H1 (cell line): ENCODE data around the gene CCNH. TPM values are rescaled to one million over a fixed set of nuclear protein-coding genes. Genes with fewer than 3 reads are reported as not detected.

Experiments
- BRCA1 ChIP-seq: IDR thresholded peaks from 2 replicates; pipeline ENCODE4 v1.6.1; 2012; ENCODE audit warnings: low read depth, low read length, improper control_type of control experiment
- CHD7 ChIP-seq: fragments of 300-600 bp; sonication (generic); IDR thresholded peaks from 2 replicates; pipeline ENCODE4 v1.7.1; 2012; ENCODE audit warnings: low read length, moderate library complexity, mild to moderate bottlenecking, inconsistent platforms; ENCODE audit not compliant: insufficient replicate concordance
- CTCF ChIP-seq, 3 experiments: IDR thresholded peaks; 1 replicate in 2 of 3; 2 replicates in 1 of 3; pipeline versions ENCODE4 v1.5.1 to v1.6.1; 2011; ENCODE audit warnings: low read length in 3 of 3, mild to moderate bottlenecking in 3 of 3, inconsistent platforms in 2 of 3, low read depth in 1 of 3, moderate library complexity in 1 of 3; ENCODE audit not compliant: insufficient read depth in 1 of 3; ENCODE audit errors: control extremely low read depth in 1 of 3
- NANOG ChIP-seq: IDR thresholded peaks from 2 replicates; pipeline ENCODE4 v1.6.1; 2011; ENCODE audit warnings: low read length, low read depth, mild to moderate bottlenecking, inconsistent platforms; ENCODE audit not compliant: insufficient read depth, poor library complexity, severe bottlenecking
- POLR2AphosphoS5 ChIP-seq: IDR thresholded peaks from 2 replicates; pipeline ENCODE4 v1.6.1; 2011; ENCODE audit warnings: low read depth, low read length
- POU5F1 ChIP-seq: IDR thresholded peaks from 2 replicates; pipeline ENCODE4 v1.6.1; 2011; ENCODE audit warnings: low read depth, mild to moderate bottlenecking, low read length, moderate library complexity
- TCF12 ChIP-seq: IDR thresholded peaks from 2 replicates; pipeline ENCODE4 v1.6.1; 2011; ENCODE audit warnings: low read depth, mild to moderate bottlenecking, low read length
- ZNF274 ChIP-seq: IDR thresholded peaks from 2 replicates; pipeline ENCODE4 v1.7.0; 2012; ENCODE audit warnings: low read length, borderline replicate concordance; ENCODE audit errors: extremely low read depth
- polyA plus RNA-seq, 7 experiments: library from polyadenylated mRNA; depleted of rRNA in 3 of 7; stranded (reverse) in 5 of 7; unstranded in 2 of 7; fragments of >200 nt in 5 of 7; fragments of 200-250 nt in 2 of 7; gene quantifications; 1 replicate in 5 of 7; 2 replicates in 1 of 7; 4 replicates in 1 of 7; pipeline versions ENCODE4 v1.2.1 to v1.2.3, GENCODE V29; 2011 to 2013; ENCODE audit warnings: missing spikeins in 2 of 7, mixed read lengths in 2 of 7
- total RNA-seq: library from RNA; stranded (reverse); fragmentation: NEBNext Ultra II Directional; extraction: Animal tissue kit (Norgen Biotek cat#: 25700); gene quantifications from 2 replicates; pipeline ENCODE4 v1.2.1, GENCODE V29; 2021

Gene CCNH
- total and polyA plus RNA-seq, 2 of the 8 experiments (the other 6 are each of a cell fraction or from before 2014, with no cell fraction given) = 38.2 to 41.8 TPM

GRCh38 chr5:87453801-87454200 lies 41.1 kb upstream of the CCNH start (continued):
- TF ChIP-seq CHD7 (no peak), POU5F1 (no peak), POLR2AphosphoS5 (no peak), CTCF (IDR thresholded peaks at IDR 0.05; ENCODE audit: control extremely low read depth in 1 of 3, insufficient read depth in 1 of 3, low read depth in 1 of 3, low read length in 3 of 3) (no peak), TCF12 (no peak), BRCA1 (no peak), NANOG (no peak), ZNF274 (no peak)
